Neural crest cell (in vitro differentiated cells): Measurements from ENCODE around the gene ILDR2. TPM values are rescaled to one million over a fixed set of nuclear protein-coding genes. Genes with fewer than 3 reads are reported as not detected.
A peak's percentile ranks its signal among the peaks of the same experiment; 100 is the strongest.

Experiments
- DNase-seq: peaks from one replicate; pipeline ENCODE4 v3.0.0; 2021; ENCODE audit warnings: low read depth, mixed read lengths, low spot score
- H3K27ac Mint-ChIP-seq: one replicate; pipeline ENCODE4 v1.8.0; 2021; ENCODE audit warnings: mild to moderate bottlenecking, mixed read lengths; ENCODE audit not compliant: unreplicated experiment
- H3K27me3 Mint-ChIP-seq: 2 replicates; pipeline ENCODE4 v1.8.0; 2021; ENCODE audit warnings: low read depth, mild to moderate bottlenecking, mixed read lengths
- H3K36me3 Mint-ChIP-seq: 2 replicates; pipeline ENCODE4 v1.8.0; 2021; ENCODE audit warnings: low read depth, mild to moderate bottlenecking, mixed read lengths
- H3K4me1 Mint-ChIP-seq: 2 replicates; pipeline ENCODE4 v1.8.0; 2021; ENCODE audit warnings: mixed read lengths
- H3K4me3 Mint-ChIP-seq: one replicate; pipeline ENCODE4 v1.8.0; 2021; ENCODE audit warnings: mild to moderate bottlenecking, mixed read lengths
- H3K9me3 Mint-ChIP-seq: 2 replicates; pipeline ENCODE4 v1.8.0; 2021; ENCODE audit warnings: mixed read lengths
- total RNA-seq: library from RNA; stranded (reverse); gene quantifications from 2 replicates; pipeline ENCODE4 v1.2.1, GENCODE V29; 2021
- TF ChIP-seq, protein P1 (sequence below): fragments of 200-600 bp; sonication (generic); conservative IDR thresholded peaks from 2 replicates; pipeline ENCODE4 v1.5.0; 2021; ENCODE audit warnings: antibody characterized with exemption, mild to moderate bottlenecking

ILDR2 gene
- total RNA-seq, 1 donor from 2014 or later, result 30.3 TPM

DNA sequence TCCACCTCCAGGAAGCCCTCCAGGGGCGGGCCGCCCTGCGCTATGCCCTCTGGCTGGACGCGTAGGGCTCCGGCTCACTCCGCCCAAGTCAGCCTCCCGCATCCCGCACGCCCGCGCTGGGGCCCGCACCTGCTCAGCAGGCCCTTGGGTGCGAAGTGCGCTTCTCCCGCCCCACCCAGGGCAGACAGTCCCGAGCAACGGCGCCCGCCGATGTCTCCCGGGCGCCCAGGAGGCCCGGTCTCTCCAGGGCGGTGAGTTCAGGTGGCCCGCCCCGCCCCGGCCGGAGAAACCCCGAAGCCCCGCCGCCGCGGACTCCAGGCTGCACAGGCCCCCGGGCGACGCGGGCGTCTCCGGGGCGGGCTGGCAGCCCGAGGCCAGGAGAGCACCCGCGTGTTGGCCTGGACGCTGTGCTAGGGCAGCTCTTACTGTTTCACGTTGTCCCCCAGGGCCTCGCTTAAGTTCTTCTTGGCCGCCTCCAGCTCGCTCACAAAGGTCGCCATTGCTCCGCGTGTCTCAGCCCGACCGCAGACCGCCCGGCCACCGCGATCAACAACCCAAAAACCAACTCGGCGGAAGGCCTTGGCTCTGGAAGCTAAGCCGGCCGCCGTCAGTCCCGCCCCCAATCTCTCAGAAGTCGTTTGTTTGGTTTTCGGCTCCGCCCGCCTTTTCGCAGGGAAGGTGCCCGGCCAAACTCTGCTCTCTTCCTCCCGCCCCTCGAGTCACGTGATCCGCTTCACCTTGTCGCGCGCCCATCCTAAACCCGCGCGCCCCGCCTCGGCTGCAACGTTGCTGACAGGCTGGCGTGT lies 99.4 kb downstream of the ILDR2 start, which contains the start of gene TADA1:
TADA1 (minus strand) TSS at position 531 of the 806 bp plus-strand sequence; CDS start at position 500, 31 bp downstream.
- Mint-ChIP-seq H3K4me1 (peaks cover 36% of the 10 kb centered on the region), H3K9me3 (no peaks in the 10 kb centered on the region), H3K27ac (peak within 1 kb of the TSS; percentile 99), H3K27me3 (no peaks in the 10 kb centered on the region), H3K4me3 (peak within 1 kb of the TSS; percentile 96), H3K36me3 (no peaks in the 10 kb centered on the region)
- peak; percentile 95 for DNase-seq
- TF ChIP-seq, protein P1, sequence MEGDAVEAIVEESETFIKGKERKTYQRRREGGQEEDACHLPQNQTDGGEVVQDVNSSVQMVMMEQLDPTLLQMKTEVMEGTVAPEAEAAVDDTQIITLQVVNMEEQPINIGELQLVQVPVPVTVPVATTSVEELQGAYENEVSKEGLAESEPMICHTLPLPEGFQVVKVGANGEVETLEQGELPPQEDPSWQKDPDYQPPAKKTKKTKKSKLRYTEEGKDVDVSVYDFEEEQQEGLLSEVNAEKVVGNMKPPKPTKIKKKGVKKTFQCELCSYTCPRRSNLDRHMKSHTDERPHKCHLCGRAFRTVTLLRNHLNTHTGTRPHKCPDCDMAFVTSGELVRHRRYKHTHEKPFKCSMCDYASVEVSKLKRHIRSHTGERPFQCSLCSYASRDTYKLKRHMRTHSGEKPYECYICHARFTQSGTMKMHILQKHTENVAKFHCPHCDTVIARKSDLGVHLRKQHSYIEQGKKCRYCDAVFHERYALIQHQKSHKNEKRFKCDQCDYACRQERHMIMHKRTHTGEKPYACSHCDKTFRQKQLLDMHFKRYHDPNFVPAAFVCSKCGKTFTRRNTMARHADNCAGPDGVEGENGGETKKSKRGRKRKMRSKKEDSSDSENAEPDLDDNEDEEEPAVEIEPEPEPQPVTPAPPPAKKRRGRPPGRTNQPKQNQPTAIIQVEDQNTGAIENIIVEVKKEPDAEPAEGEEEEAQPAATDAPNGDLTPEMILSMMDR, result no peak

DNA sequence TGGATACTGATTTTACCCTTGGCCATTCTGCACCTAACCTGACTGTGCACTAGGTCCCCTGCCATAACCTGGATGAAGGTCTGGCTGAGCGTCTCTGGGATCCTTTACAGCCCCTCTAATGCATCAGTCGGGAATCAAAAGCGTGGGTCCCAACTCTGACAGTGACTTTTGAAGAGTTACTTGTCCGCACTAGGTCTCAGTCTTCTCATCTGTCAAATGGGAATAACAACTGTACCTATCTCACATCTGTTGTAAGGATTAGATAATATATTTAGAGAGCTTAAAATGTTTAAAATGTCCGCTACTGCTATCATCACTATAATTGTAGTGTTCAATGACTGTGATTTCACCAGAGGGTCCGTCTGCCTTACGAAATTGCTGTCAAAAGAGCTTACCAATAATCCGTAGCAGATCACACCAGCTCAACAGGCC lies 100.0 kb downstream of the ILDR2 start:
- H3K27me3 Mint-ChIP-seq, result no peaks in the 10 kb centered on the region
- no peak for DNase-seq

DNA sequence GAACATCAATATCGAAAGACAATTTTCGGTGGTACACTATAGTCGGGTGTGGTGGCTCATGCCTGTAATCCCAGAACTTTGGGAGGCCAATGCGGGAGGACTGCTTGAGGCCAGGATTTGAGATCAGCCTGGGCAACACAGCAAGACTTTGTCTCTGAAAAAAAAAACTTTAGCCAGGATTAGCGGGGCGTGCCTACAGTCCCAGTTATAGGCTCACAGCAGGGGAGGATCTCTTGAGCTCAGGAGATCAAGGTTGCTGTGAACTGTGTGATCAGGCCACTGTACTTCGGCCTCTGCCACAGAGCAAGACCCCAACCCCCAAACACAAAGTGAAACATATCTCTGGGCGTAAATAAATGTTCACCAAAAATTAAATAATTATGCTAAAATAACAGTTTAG lies 100.9 kb downstream of the ILDR2 start:
- H3K27me3 Mint-ChIP-seq, result no peaks in the 10 kb centered on the region
- DNase-seq, result no peak
- no peaks in the 10 kb centered on the region for H3K36me3 Mint-ChIP-seq
- peak overlapping the region; percentile 36 for H3K4me3 Mint-ChIP-seq
- no peaks in the 10 kb centered on the region for H3K9me3 Mint-ChIP-seq
- TF ChIP-seq, protein P1, result no peak
- H3K27ac Mint-ChIP-seq, result no peak overlapping the region
- peaks cover 44% of the 10 kb centered on the region for H3K4me1 Mint-ChIP-seq

More for the DNA sequence above, 100.0 kb downstream of the ILDR2 start:
- peak overlapping the region; percentile 96 for H3K4me3 Mint-ChIP-seq
- no peaks in the 10 kb centered on the region for H3K36me3 Mint-ChIP-seq
- peaks cover 38% of the 10 kb centered on the region for H3K4me1 Mint-ChIP-seq
- TF ChIP-seq, protein P1, result no peak
- H3K27ac Mint-ChIP-seq, result peak overlapping the region; percentile 78
- H3K9me3 Mint-ChIP-seq, result no peaks in the 10 kb centered on the region

DNA sequence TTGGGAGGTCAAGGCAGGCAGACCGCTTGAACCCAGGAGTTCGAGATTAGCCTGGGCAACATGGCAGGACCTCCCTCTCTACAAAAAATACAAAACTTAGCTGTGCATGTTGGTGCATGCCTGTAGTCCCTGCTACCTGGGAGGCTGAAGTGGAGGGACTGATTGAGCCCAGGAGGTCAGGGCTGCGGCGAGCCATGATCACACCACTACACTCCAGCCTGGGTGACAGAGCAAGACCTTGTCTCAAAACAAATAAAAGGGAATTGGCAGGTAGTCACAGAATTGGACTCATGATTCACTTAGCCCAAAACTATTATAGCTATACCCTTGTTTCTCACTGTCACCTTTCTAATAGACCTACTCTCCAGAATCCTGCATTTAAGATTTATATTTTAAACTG lies 104.8 kb downstream of the ILDR2 start:
- H3K36me3 Mint-ChIP-seq, result peaks cover 7% of the 10 kb centered on the region
- no peak overlapping the region for H3K4me3 Mint-ChIP-seq
- no peak for DNase-seq
- no peaks in the 10 kb centered on the region for H3K27me3 Mint-ChIP-seq
- H3K27ac Mint-ChIP-seq, result no peak overlapping the region
- peaks cover 33% of the 10 kb centered on the region for H3K4me1 Mint-ChIP-seq
- H3K9me3 Mint-ChIP-seq, result no peaks in the 10 kb centered on the region
- TF ChIP-seq, protein P1, result no peak

DNA sequence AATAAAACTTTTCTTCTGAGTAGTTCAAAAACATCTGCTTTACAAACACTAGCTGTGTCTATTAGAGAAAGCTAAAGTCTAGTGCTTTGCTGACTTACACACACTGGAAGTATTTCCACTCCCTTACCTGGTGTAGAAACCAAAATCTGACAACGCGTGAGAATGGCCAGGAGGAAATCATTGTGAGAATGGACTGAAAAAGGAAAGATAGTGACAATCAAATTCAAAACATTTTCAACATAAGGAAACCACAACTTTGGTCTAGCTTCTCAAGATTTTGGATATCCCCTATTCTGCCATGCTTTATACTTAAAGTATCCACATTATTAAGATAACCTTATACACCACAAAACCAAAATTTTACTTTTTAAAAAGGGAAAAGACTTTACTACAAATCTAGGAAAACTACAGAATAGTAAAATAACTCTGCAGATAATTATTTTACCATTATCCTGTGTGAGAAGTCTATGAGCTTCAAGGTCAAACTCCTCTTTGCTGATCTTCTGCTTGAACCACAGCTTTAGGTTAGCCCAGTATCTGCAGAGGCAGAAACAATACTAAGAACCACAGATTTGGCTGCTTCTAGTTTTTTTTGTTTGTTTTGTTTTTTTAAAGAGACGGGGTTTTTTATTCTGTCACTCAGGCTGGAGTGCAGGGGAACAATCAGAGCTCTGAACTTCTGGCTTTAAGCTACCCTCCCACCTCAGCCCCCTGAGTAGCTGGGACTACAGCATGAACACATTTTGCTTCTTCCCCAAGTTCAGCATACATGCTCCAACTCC lies 105.8 kb downstream of the ILDR2 start:
- no peaks in the 10 kb centered on the region for H3K27me3 Mint-ChIP-seq
- no peaks in the 10 kb centered on the region for H3K9me3 Mint-ChIP-seq
- no peak overlapping the region for H3K4me3 Mint-ChIP-seq
- no peak overlapping the region for H3K27ac Mint-ChIP-seq
- H3K36me3 Mint-ChIP-seq, result peaks cover 7% of the 10 kb centered on the region
- DNase-seq, result no peak
- peaks cover 22% of the 10 kb centered on the region for H3K4me1 Mint-ChIP-seq
- TF ChIP-seq, protein P1, result no peak
